Putamen (tissue), 1 donor: ENCODE measurements around the gene NR3C2.

Experiments used
- DNase-seq: peaks from one replicate; pipeline ENCODE4 v3.0.0-alpha.2; 2016; ENCODE audit warnings: low spot score

NR3C2 gene

DNA sequence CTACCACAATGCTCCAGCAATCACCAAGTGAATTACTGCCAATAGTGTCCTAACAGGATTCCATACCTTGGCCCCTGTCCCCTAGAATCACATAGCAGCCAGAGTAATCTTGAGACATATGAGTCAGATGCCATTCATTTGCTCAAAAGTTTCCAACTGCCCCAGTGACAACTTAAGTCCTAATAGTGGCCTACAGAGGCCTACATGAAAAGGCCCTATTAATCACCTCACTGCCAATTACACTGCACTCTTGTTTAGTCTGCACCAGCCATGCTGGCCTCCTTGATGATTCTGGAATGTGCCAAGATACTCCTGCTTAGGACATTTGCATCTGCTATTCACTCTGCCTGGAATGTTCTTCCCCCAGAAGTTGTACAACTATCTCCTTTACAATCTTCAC, 130.7 kb downstream of the NR3C2 start:
- no peak for DNase-seq

- no peak for DNase-seq
Measured at GRCh38 chr4:148310756-148311155, 131.5 kb downstream of the NR3C2 start.

DNA sequence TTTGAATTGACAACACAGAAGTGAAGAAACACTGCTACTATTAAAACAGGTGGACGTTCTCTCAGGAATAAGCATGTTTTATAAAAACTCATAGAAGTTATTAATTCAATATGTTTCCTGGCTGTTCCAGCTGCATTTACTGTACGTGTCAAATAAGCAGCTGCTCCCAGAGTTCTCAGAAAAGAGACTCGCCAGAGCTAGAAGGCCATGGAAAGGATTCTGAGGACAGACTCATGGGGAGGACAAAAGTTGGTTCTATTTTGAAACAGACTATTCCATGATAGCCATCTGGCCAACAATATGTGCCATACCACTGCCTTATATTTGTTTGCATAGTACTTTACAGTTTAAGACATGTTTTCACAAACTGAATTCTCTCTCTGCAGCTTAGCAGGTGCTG, 136.5 kb downstream of the NR3C2 start:
- DNase-seq = no peak

DNA sequence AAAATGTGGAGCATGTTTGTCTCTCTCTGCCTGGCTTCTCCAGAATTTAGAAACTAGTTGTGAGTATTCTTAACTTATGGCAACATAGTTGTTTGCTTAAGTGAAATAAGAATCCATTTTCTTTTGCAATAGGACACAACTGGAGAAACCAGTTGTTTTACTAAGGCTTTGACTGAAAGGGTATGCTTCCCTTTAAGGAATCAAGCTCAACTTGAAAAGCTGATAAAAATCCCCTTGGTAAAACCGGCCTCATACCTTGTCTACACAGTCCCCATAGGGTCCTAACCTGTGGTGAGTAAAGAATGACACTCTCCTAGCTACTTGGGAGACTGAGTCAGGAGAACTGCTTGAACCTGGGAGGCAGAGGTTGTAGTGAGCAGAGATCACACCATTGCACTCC, 139.8 kb downstream of the NR3C2 start:
- DNase-seq = no peak

GRCh38 chr4:148300877-148301276, 141.3 kb downstream of the NR3C2 start:
- DNase-seq = no peak

DNA sequence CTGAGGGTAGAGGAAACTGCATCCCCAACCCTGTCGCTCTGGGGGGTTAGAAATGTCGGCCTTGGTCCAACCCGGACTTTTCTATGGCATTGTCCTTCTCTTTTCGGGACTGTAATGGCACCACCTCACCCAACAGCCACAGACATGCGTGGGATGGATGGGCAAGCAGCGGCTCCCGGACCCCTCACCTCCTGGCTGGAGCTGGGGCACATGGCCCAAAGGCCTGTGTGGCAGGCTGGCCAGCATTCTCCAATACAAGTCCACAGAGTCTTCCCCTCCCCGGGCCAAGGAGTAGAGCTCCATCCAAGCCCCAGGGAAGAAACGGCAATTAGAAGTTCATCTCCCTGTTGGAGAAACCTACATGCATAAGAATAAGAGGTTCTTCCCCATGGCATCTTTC, 142.9 kb downstream of the NR3C2 start:
- no peak for DNase-seq

- DNase-seq = no peak
Measured at GRCh38 chr4:148296498-148296897, 145.7 kb downstream of the NR3C2 start.

- DNase-seq = no peak
Measured at GRCh38 chr4:148295642-148296041, 146.6 kb downstream of the NR3C2 start.

- no peak for DNase-seq
Measured at GRCh38 chr4:148293571-148293970, 148.6 kb downstream of the NR3C2 start.

DNA sequence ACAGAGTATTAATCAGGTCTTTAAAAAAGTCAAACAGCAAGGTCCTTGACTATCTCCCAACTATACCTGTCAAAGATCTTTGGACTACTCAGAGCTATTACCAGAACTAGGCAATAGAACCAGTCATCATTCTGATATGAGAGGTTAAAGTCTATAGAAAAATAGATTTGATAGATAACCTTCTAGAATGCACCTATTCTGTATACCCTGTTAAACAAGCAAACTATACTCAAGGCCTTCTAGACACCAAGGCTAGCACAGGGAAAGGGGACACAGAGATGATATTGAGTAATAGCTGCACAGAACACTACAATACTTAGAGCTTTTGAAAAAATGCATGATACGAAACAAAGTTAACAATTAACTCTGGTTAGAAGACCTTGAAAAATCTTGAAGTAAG, 149.5 kb downstream of the NR3C2 start:
- no peak for DNase-seq

GRCh38 chr4:148289740-148290139, 152.5 kb downstream of the NR3C2 start:
- DNase-seq = no peak

DNA sequence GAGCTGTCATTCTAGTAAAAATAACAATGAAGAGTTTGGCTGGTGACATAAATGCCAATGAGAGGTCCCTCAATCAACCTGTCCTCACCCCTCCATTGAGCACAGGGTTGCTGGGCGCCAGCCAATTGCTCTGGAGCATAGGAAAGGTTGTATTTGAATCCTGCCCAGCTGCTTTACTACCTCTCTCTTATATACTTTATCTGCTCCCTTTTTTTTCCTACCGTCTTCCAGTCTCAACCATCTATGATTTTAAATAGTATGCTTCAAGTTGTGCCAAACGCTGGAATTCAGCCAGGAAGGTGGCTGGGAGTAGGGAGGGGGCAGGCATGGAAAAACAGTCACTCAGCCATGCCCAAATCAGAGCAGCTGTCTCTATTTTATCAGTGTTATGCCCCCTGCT, 153.8 kb downstream of the NR3C2 start:
- no peak for DNase-seq

GRCh38 chr4:148287111-148287510, 155.1 kb downstream of the NR3C2 start:
- peak; percentile 17 for DNase-seq

DNA sequence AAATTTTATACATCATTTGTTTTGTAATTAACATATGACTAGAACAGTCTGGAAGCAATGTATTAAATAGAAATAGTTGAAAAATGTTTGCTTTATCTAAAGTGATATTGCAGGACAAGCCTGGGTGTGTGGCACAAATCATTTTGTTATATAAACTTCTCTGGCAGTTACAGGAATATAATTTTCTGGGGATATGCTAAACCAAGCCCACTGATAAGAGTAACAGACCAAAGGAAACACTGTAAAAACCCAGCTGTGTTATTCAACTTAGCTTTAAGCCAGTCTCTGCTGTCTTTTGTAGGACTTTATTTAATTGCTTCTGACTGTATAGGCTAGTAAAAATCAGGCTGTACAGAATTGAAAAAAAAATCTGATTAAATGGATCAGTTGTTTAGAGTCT, 156.2 kb downstream of the NR3C2 start:
- DNase-seq = no peak

- DNase-seq = no peak
Measured at GRCh38 chr4:148283665-148284064, 158.5 kb downstream of the NR3C2 start.

- DNase-seq = no peak
Measured at GRCh38 chr4:148278310-148278709, 163.9 kb downstream of the NR3C2 start.

DNA sequence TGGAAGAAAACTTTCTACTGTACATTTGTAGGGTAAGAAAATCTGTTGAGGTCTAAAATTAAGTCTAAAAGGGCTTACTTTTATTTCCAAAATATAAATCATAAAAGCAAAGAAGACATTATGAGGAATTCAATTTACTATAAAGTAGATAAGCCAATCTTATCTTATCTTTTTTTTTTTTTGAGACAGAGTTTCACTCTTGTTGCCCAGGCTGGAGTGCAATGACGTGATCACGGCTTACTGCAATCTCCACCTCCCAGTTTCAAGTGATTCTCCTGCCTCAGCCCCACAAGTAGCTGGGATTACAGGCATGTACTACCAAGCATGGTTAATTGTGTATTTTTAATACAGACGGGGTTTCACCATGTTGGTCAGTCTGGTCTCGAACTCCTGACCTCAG, 166.9 kb downstream of the NR3C2 start:
- no peak for DNase-seq

- DNase-seq = no peak
Measured at GRCh38 chr4:148273501-148273986, 168.7 kb downstream of the NR3C2 start.

DNA sequence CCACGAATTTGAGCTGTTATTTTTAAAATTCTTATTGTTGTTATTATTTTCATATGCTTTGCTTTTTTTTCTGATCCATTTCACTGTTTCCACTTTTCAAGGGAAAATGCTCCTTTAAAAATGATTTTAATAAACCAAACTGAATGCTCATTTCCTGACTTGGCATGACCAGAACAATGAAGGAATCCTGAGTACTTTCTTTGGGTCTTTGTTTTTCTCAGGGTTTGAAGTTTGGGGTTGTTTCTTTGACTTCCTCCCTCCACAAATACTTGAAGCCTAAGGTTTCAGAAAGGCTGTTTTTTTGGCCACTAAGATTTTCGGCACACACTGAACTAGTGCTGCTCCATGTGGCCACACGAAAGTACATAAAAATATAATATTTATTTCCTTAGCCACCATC, 171.0 kb downstream of the NR3C2 start:
- no peak for DNase-seq

- no peak for DNase-seq
Measured at GRCh38 chr4:148270630-148271029, 171.6 kb downstream of the NR3C2 start.

DNA sequence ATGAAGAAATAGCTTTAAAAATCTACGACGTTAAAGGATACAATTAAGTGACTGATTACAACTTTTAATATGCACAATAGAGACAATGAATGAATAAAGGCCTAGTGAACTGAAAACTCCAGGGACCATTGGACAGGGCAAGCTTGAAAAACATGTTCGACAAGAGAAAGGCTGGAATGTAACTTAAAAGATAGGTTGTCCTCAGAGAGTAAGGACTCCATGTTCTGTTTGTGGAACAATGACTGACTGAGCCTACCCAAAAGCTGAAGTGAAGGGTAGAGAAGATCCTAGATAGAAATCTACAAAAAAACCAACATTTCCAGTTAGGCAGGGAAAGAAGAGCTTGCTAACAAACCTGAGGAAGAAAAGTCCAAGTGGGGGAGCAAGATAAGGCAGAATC, 173.4 kb downstream of the NR3C2 start:
- DNase-seq = no peak

DNA sequence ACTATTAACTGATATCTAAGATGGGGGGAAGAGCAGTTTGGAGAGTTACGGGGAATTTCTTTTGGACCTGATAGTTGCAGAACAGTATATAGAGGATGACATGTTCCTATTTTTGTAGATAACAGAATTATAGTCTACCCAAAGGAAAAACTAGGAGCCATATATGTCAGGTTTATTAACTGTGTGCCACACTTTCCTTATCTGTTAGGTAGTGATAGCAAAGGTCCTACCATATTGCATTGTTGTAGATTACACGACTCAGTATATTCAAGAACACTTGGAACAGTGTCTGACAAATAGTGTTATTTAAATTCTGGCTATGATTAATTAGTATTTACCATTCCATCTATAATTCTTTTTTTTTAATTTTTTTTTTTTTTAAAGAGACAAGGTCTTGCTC, 175.3 kb downstream of the NR3C2 start:
- no peak for DNase-seq

GRCh38 chr4:148266240-148266639, 176.0 kb downstream of the NR3C2 start:
- no peak for DNase-seq

DNA sequence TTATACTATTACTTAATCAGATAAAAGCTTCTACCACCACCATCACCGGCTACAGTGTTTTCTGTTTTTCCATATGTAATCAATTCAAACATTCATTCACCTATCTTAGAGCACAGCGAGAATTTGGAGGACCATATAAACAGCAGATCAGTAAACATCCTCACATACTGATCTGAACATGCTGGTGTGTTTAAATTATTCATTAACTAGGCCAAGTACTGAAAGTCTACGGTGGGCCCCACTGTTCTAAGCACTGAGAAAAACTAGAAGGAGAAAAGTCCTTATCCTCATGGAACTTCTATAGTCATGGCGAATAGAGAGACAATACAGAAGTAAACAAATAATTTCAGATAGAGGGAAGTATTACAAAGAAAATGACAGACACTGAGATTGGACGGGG, 176.6 kb downstream of the NR3C2 start:
- no peak for DNase-seq

GRCh38 chr4:148263802-148264201, 178.4 kb downstream of the NR3C2 start:
- DNase-seq = no peak
